Adrenal gland (tissue), 12 donors: ENCODE results near the gene ACTR3. TPM values are rescaled to one million over a fixed set of nuclear protein-coding genes. Genes with fewer than 3 reads are reported as not detected.

Experiments
- DNase-seq, 7 donors: peaks; one replicate each; pipeline ENCODE4 v3.0.0-alpha.2; 2019 to 2020
- H3K27ac ChIP-seq, 5 donors: fragments of 200-600 bp; sonication (generic) in 4 of 5; 1 replicate in 3 of 5; 2 replicates in 2 of 5; pipeline versions ENCODE4 v1.5.1 to v1.8.0; 2016 to 2020; ENCODE audit warnings: mild to moderate bottlenecking in 1 of 5
- H3K27me3 ChIP-seq: fragments of 200-600 bp; 2 replicates; pipeline ENCODE4 v1.8.0; 2021
- H3K36me3 ChIP-seq, 2 donors: fragments of 200-600 bp; replicated peaks in 1 of 2; 1 replicate in 1 of 2; 2 replicates in 1 of 2; pipeline versions ENCODE4 v1.5.1 to v1.8.0; 2018 to 2022
- H3K4me1 ChIP-seq, 2 donors: fragments of 200-600 bp; replicated peaks in 1 of 2; 1 replicate in 1 of 2; 2 replicates in 1 of 2; pipeline versions ENCODE4 v1.5.1 to v1.8.0; 2018 to 2021
- H3K4me3 ChIP-seq, 4 donors: fragments of 200-600 bp; sonication (generic) in 3 of 4; one replicate each; pipeline ENCODE4 v1.5.1; 2016 to 2018
- H3K9me3 ChIP-seq, 3 donors: fragments of 200-600 bp; sonication (generic) in 1 of 3; replicated peaks in 1 of 3; 1 replicate in 2 of 3; 2 replicates in 1 of 3; pipeline versions ENCODE4 v1.5.1 to v1.8.0; 2016 to 2021
- CTCF ChIP-seq, 6 experiments: fragments of 450-650 bp in 4 of 6; fragments of 200-600 bp in 2 of 6; sonication (generic) in 1 of 6; IDR thresholded peaks; 1 replicate in 5 of 6; 2 replicates in 1 of 6; pipeline versions ENCODE4 v1.5.1 to v1.8.0; 2016 to 2021; ENCODE audit warnings: antibody characterized with exemption in 6 of 6, mild to moderate bottlenecking in 2 of 6, moderate library complexity in 1 of 6
- POLR2A ChIP-seq, 2 donors: fragments of 450-650 bp; IDR thresholded peaks; one replicate each; pipeline ENCODE4 v1.6.1; 2017; ENCODE audit warnings: antibody characterized with exemption in 2 of 2, mild to moderate bottlenecking in 2 of 2, moderate library complexity in 1 of 2
- WGBS, 4 donors: extraction: QIAGEN DNeasy Blood & Tissue Kit in 2 of 4; methylation state at CpG; one replicate each; pipeline versions ENCODE4 v1.1.5 to v1.1.7; 2013 to 2017; 5-methylcytosine and 5-hydroxymethylcytosine counted together
- intact Hi-C, 2 donors: fragments of 100-400 bp; cut with DNase I; formaldehyde crosslinking; loops; one replicate each; pipeline versions ENCODE4 v1.14.1 to v1.15.0; 2022 to 2023
- polyA plus RNA-seq, 3 donors: library from polyadenylated mRNA; stranded (reverse); fragments of 200-250 nt in 2 of 3; fragments of 350-450 nt in 1 of 3; fragmentation: Illumina TruSeq in 1 of 3; extraction: RNeasy Lipid Tissue Mini Kit (QIAGEN cat#74804) in 1 of 3; gene quantifications; one replicate each; pipeline ENCODE4 v1.2.3, GENCODE V29; 2013 to 2014
- total RNA-seq, 9 donors: library from RNA; depleted of rRNA in 4 of 9; stranded (reverse); fragments of >200 nt in 4 of 9; fragments of 120-200 nt in 1 of 9; fragmentation: NEBNext Ultra II Directional in 1 of 9; extraction: Animal tissue kit (Norgen Biotek cat#: 25700) in 1 of 9; gene quantifications; one replicate each; pipeline versions ENCODE4 v1.1.0 to v1.2.4, GENCODE V29; 2013 to 2023
- donor health status: healthy with polysubstance abuse.
- donor health status: Bipolar disorder and iron deficiency.
- donor health status: DM: yes; HTN: yes; CAD: no.
- donor health status: DM: no; HTN: no; CAD: no.
- donor health status: DM: no; HTN: no; CAD: no.
- donor health status: DM: yes; HTN: yes; CAD: no.

ACTR3 gene
- total and polyA plus RNA-seq, 12 donors = 28.1 to 530 (median 219) TPM

GRCh38 chr2:113910110-113910717 lies 20.3 kb downstream of the ACTR3 start:
- WGBS, 4 donors = 92 to 95% (median 94%) methylated on average over 5 of the region's 5 CpGs
- H3K9me3 ChIP-seq = peaks cover 0 to 5% (median 0%) of the 10 kb centered on the region in 3 donors

DNA sequence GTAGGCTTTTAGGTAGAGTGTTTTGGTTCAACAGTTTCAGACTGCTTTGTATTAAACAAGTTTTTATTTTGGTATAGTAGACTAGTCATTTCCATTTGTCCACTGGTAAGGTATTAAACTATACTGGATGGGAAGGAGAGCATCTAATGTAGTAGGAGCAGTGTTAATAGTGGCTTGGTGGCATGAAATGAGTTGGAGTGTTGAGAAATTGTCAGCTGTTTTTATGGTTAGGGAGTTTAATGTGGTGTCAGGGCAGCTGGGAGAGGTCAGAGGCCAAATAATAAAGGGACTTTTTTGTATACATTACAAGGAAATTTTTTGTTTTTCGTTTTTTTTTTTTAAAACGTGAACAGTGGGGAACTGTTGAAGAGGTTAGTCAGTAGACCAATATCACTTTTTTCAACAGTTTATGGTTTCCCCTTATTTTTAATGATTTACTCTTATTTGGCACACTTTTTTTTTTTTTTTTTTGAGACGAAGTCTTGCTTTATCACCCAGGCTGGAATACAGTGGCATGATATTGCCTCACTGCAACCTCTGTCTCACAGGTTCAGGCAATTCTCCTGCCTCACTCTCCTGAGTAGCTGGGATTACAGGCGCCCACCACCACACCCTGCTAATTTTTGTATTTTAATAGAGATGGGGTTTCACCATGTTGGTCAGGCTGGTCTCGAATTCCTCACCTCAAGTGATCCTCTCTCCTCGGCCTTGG lies 21.2 kb downstream of the ACTR3 start:
- Histone ChIP-seq H3K36me3 (no peaks in the 10 kb centered on the region), H3K9me3 (peaks cover 0 to 5% (median 0%) of the 10 kb centered on the region in 3 donors), H3K27me3 (no peaks in the 10 kb centered on the region), H3K27ac (no peak overlapping the region), H3K4me3 (no peak overlapping the region), H3K4me1 (peaks cover 5 to 40% of the 10 kb centered on the region in 2 donors)
- no peak for TF ChIP-seq CTCF (IDR thresholded peaks at IDR 0.05)
- no peak for TF ChIP-seq POLR2A (IDR thresholded peaks at IDR 0.05)
- intact Hi-C loops = no loop called here
- no peak for DNase-seq
- 74 to 81% (median 78%) methylated on average over 6 of the region's 6 CpGs for WGBS, 4 donors

More at GRCh38 chr2:113910110-113910717, 20.3 kb downstream of the ACTR3 start:
- Histone ChIP-seq H3K4me3 (no peak overlapping the region), H3K4me1 (peaks cover 5 to 40% of the 10 kb centered on the region in 2 donors), H3K27me3 (no peaks in the 10 kb centered on the region), H3K27ac (peak overlapping the region in 1 of 5 donors; percentile 9), H3K36me3 (no peaks in the 10 kb centered on the region)
- peak in 4 of 7 donors; percentile 42 to 72 (median 50) for DNase-seq
- intact Hi-C loops = no loop called here
- TF ChIP-seq CTCF (IDR thresholded peaks at IDR 0.05) = no peak
- no peak for TF ChIP-seq POLR2A (IDR thresholded peaks at IDR 0.05)

DNA sequence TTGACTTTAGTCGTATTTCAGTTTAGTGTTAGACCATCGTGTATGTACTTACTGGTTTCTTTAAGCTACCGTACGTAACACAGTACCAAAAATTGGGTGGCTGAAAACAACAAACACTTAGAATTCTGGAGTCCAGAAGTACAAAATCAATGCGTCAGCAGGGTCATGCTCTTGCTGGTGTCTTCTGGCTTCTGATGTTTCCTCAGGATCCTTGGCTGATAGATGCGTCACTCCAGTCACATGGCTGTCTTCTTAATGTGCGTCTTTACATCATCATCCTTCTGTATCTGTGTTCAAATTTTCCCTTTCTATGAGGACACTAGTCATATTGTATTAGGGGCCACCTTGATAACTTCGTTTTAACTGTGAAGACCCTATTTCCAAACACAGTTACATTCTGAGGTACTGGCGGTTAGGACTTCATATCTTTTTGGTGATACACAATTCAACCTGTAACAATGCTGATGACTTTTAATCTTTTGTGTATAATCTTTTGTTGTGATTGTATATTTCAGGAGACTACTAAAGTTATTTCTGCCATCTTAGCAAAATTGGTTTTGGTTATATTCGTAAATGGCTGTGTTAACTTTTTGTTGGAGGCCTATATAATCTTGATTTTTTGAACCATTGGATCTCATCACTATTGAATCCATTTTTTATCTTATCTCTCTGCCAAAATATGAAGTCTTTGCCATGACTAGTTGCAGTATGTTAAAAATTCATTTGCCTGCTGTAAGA lies 25.4 kb downstream of the ACTR3 start:
- Histone ChIP-seq H3K9me3 (no peaks in the 10 kb centered on the region), H3K36me3 (peaks cover 0 to 21% of the 10 kb centered on the region in 2 donors), H3K4me3 (no peak overlapping the region), H3K4me1 (peaks cover 0 to 15% of the 10 kb centered on the region in 2 donors), H3K27me3 (no peaks in the 10 kb centered on the region), H3K27ac (no peak overlapping the region)
- TF ChIP-seq CTCF (IDR thresholded peaks at IDR 0.05) (no peak), POLR2A (IDR thresholded peaks at IDR 0.05) (no peak)
- 83 to 96% (median 88%) methylated on average over 10 of the region's 10 CpGs for WGBS, 4 donors
- intact Hi-C loops = no loop called here
- no peak for DNase-seq

DNA sequence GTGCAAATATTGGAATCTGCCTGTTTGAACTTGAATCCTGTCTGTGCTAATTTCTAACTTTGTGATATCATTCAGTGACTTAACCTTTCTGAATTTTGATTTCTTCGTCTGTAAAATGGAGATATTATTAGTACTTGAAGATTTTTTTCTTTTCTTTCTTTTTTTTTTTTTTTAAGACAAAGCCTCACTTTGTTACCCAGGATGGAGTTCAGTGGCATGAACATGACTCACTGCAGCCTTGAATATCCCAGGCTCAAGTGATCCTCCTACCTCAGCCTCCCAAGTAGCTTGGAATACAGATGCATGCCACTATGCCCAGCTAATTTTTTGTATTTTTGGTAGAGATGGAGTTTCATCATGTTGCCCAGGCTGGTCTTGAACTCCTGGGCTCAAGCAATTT lies 28.3 kb downstream of the ACTR3 start:
- 87 to 95% (median 90%) methylated on average over 1 of the region's 1 CpG for WGBS, 4 donors
- Histone ChIP-seq H3K36me3 (peaks cover 0 to 21% of the 10 kb centered on the region in 2 donors), H3K9me3 (no peaks in the 10 kb centered on the region)

More for the DNA sequence above, 28.3 kb downstream of the ACTR3 start:
- Histone ChIP-seq H3K27ac (no peak overlapping the region), H3K27me3 (no peaks in the 10 kb centered on the region), H3K4me3 (no peak overlapping the region), H3K4me1 (peaks cover 0 to 6% of the 10 kb centered on the region in 2 donors)
- intact Hi-C loops = no loop called here
- no peak for TF ChIP-seq CTCF (IDR thresholded peaks at IDR 0.05)
- no peak for TF ChIP-seq POLR2A (IDR thresholded peaks at IDR 0.05)
- no peak for DNase-seq
